HEK293T (cell line): ENCODE data around the gene SNAP29.

Experiments
- ARNT ChIP-seq: fragments of 450-650 bp; IDR thresholded peaks from 2 replicates; pipeline ENCODE4 v1.6.1; 2017; ENCODE audit warnings: mild to moderate bottlenecking
- BHLHE40 ChIP-seq: fragments of 450-650 bp; IDR thresholded peaks from 2 replicates; pipeline ENCODE4 v1.6.1; 2016; ENCODE audit warnings: mild to moderate bottlenecking, moderate library complexity, borderline replicate concordance
- ELF4 ChIP-seq: fragments of 450-650 bp; IDR thresholded peaks from 2 replicates; pipeline ENCODE4 v1.6.1; 2017; ENCODE audit warnings: antibody characterized with exemption
- FOXA1 ChIP-seq: fragments of 450-650 bp; IDR thresholded peaks from 2 replicates; pipeline ENCODE4 v1.6.1; 2016; ENCODE audit warnings: mild to moderate bottlenecking
- FOXK2 ChIP-seq: fragments of 450-650 bp; IDR thresholded peaks from 2 replicates; pipeline ENCODE4 v1.6.1; 2016; ENCODE audit warnings: mild to moderate bottlenecking
- FOXM1 ChIP-seq: fragments of 450-650 bp; IDR thresholded peaks from 2 replicates; pipeline ENCODE4 v1.6.1; 2017; ENCODE audit warnings: mild to moderate bottlenecking, borderline replicate concordance
- HDGF ChIP-seq: fragments of 450-650 bp; IDR thresholded peaks from 2 replicates; pipeline ENCODE4 v1.6.1; 2017; ENCODE audit warnings: antibody characterized with exemption, borderline replicate concordance
- LEF1 ChIP-seq: fragments of 450-650 bp; IDR thresholded peaks from 2 replicates; pipeline ENCODE4 v1.6.1; 2017; ENCODE audit warnings: mild to moderate bottlenecking, borderline replicate concordance
- NFRKB ChIP-seq: fragments of 450-650 bp; IDR thresholded peaks from 2 replicates; pipeline ENCODE4 v1.6.1; 2016; ENCODE audit warnings: mild to moderate bottlenecking, moderate library complexity
- PKNOX1 ChIP-seq: fragments of 450-650 bp; IDR thresholded peaks from 2 replicates; pipeline ENCODE4 v1.6.1; 2016
- SP1 ChIP-seq: fragments of 450-650 bp; IDR thresholded peaks from 2 replicates; pipeline ENCODE4 v1.6.1; 2017
- SUZ12 ChIP-seq: fragments of 450-650 bp; IDR thresholded peaks from 2 replicates; pipeline ENCODE4 v1.6.1; 2016; ENCODE audit warnings: mild to moderate bottlenecking
- TARDBP ChIP-seq: fragments of 450-650 bp; IDR thresholded peaks from 2 replicates; pipeline ENCODE4 v1.6.1; 2016

GRCh38 chr22:20852076-20852475 is 6.7 kb upstream of the SNAP29 start:
- TF ChIP-seq NFRKB (no peak), ARNT (no peak), FOXA1 (no peak), SUZ12 (no peak), SP1 (no peak), FOXK2 (no peak), HDGF (no peak), TARDBP (no peak), LEF1 (no peak), BHLHE40 (no peak), PKNOX1 (no peak), FOXM1 (no peak), ELF4 (no peak)
